Endothelial cell of umbilical vein (primary cell): ENCODE data around the gene LSM14B. TPM values are rescaled to one million over a fixed set of nuclear protein-coding genes. Genes with fewer than 3 reads are reported as not detected.

ENCODE experiments used
- BruUV-seq: library from RNA; stranded (reverse); fragments of 400-500 nt; replicated peaks from 2 replicates; lab custom pipeline; 2021; lab: Mats Ljungman, UMichigan
- CTCF ChIA-PET: fragments of 300-600, 350-600 bp; sonication (Branson Sonifier 250); formaldehyde crosslinking; loops from one replicate; lab custom pipeline; 2021; ENCODE audit warnings: antibody characterized with exemption, inconsistent platforms; lab: Charles Lee
- POLR2A ChIA-PET: fragments of 300-600, 350-600 bp; sonication (Branson Sonifier 250); formaldehyde crosslinking; loops from one replicate; lab custom pipeline; 2021; ENCODE audit warnings: antibody characterized with exemption, inconsistent platforms; lab: Charles Lee
- DNase-seq: peaks from one replicate; pipeline ENCODE4 v3.0.0-alpha.2; 2011; ENCODE audit warnings: low read depth, low spot score
- FAIRE-seq: peaks from 2 replicates; lab custom pipeline; 2011; peaks lifted over from hg19 to GRCh38; lab: Jason Lieb, UNC
- H2AFZ ChIP-seq: 2 replicates; pipeline ENCODE4 v1.6.0; 2012; ENCODE audit warnings: low read depth, low read length, control low read depth, inconsistent platforms
- H3K27ac ChIP-seq: 2 replicates; pipeline ENCODE4 v1.5.1; 2011; ENCODE audit warnings: low read depth, mild to moderate bottlenecking, control low read depth, low read length, moderate library complexity; ENCODE audit not compliant: insufficient read depth
- H3K27me3 ChIP-seq, 2 experiments: 2 replicates each; pipeline versions ENCODE4 v1.6.0 to v1.6.1; 2011; ENCODE audit warnings: low read length in 2 of 2, mixed read lengths in 1 of 2; ENCODE audit not compliant: control insufficient read depth in 2 of 2, insufficient read depth in 2 of 2
- H3K36me3 ChIP-seq, 2 experiments: 2 replicates in 1 of 2; 3 replicates in 1 of 2; pipeline ENCODE4 v1.5.1; 2011; ENCODE audit warnings: low read length in 2 of 2, mild to moderate bottlenecking in 1 of 2, moderate library complexity in 1 of 2; ENCODE audit not compliant: control insufficient read depth in 2 of 2, insufficient read depth in 2 of 2; ENCODE audit errors: extremely low read depth in 1 of 2
- H3K4me1 ChIP-seq: 3 replicates; pipeline ENCODE4 v1.5.1; 2011; ENCODE audit warnings: mild to moderate bottlenecking, low read length; ENCODE audit not compliant: control insufficient read depth, insufficient read depth; ENCODE audit errors: extremely low read depth
- H3K4me2 ChIP-seq: 2 replicates; pipeline ENCODE4 v1.6.1; 2011; ENCODE audit warnings: low read length, control low read depth, mixed read lengths; ENCODE audit not compliant: insufficient read depth
- H3K4me3 ChIP-seq, 3 experiments: fragments of 200-600 bp in 1 of 3; sonication (generic), shearing (Covaris generic) in 1 of 3; replicated peaks in 1 of 3; 2 replicates each; pipeline ENCODE4 v1.5.1; 2011 to 2016; ENCODE audit warnings: control low read depth in 3 of 3, low read length in 3 of 3, mild to moderate bottlenecking in 2 of 3, inconsistent platforms in 1 of 3, low read depth in 1 of 3, moderate library complexity in 1 of 3; ENCODE audit not compliant: insufficient read depth in 1 of 3
- H3K79me2 ChIP-seq: 2 replicates; pipeline ENCODE4 v1.6.0; 2012; ENCODE audit warnings: low read length, inconsistent platforms; ENCODE audit not compliant: control insufficient read depth, insufficient read depth
- H3K9ac ChIP-seq: replicated peaks from 2 replicates; pipeline ENCODE3; 2011; ENCODE audit warnings: low read length, control low read depth; ENCODE audit not compliant: insufficient read depth; ENCODE audit errors: extremely low read depth
- H3K9me1 ChIP-seq: replicated peaks from 3 replicates; pipeline ENCODE4 v1.6.0; 2011; ENCODE audit warnings: mild to moderate bottlenecking, low read length; ENCODE audit not compliant: control insufficient read depth, insufficient read depth; ENCODE audit errors: extremely low read depth
- H3K9me3 ChIP-seq: replicated peaks from 2 replicates; pipeline ENCODE4 v1.5.1; 2012; ENCODE audit warnings: low read length, inconsistent platforms; ENCODE audit not compliant: control insufficient read depth, insufficient read depth
- H4K20me1 ChIP-seq: replicated peaks from 2 replicates; pipeline ENCODE3; 2011; ENCODE audit warnings: mild to moderate bottlenecking, low read length; ENCODE audit not compliant: control insufficient read depth, insufficient read depth; ENCODE audit errors: extremely low read depth
- EZH2 ChIP-seq: IDR thresholded peaks from 2 replicates; pipeline ENCODE4 v1.6.1; 2012; ENCODE audit warnings: borderline replicate concordance, low read depth, mild to moderate bottlenecking, moderate library complexity, low read length, inconsistent platforms; ENCODE audit not compliant: severe bottlenecking
- FOS ChIP-seq: IDR thresholded peaks from 2 replicates; pipeline ENCODE4 v1.6.1; 2011; ENCODE audit warnings: mild to moderate bottlenecking, low read length, moderate library complexity, borderline replicate concordance; ENCODE audit not compliant: insufficient read depth
- GATA2 ChIP-seq: IDR thresholded peaks from 2 replicates; pipeline ENCODE4 v1.7.0; 2011; ENCODE audit warnings: low read depth, mild to moderate bottlenecking, moderate library complexity, mixed read lengths, low read length; ENCODE audit not compliant: insufficient read length, insufficient read depth
- JUN ChIP-seq: IDR thresholded peaks from 2 replicates; pipeline ENCODE4 v1.6.1; 2011; ENCODE audit warnings: borderline replicate concordance, low read depth; ENCODE audit not compliant: insufficient read length, insufficient read depth
- MYC ChIP-seq: IDR thresholded peaks from one replicate; pipeline ENCODE4 v1.6.1; 2011; ENCODE audit warnings: mild to moderate bottlenecking, low read depth, low read length
- POLR2A ChIP-seq: IDR thresholded peaks from 2 replicates; pipeline ENCODE4 v1.6.1; 2012; ENCODE audit warnings: low read depth, mild to moderate bottlenecking, control low read depth, low read length
- POLR2AphosphoS5 ChIP-seq: IDR thresholded peaks from 2 replicates; pipeline ENCODE4 v1.6.1; 2012; ENCODE audit warnings: low read depth, mild to moderate bottlenecking, control low read depth, low read length, moderate library complexity; ENCODE audit not compliant: insufficient read depth
- dilution Hi-C: fragments of 300-500 bp; cut with MboI; formaldehyde crosslinking; loops from one replicate; pipeline ENCODE4 v1.15.0; 2019; ENCODE audit warnings: low sequenced_read_pairs; ENCODE audit not compliant: extremely low pct_ligation_motif_present
- intact Hi-C: fragments of 100-400 bp; cut with micrococcal nuclease; formaldehyde crosslinking; loops from one replicate; pipeline ENCODE4 v1.10.0; 2022
- polyA plus RNA-seq, 4 experiments: library from polyadenylated mRNA; depleted of rRNA in 3 of 4; stranded (reverse) in 3 of 4; unstranded in 1 of 4; fragments of >200 nt; gene quantifications; 2 replicates each; pipeline versions ENCODE4 v1.2.1 to v1.2.3, GENCODE V29; 2011 to 2012; ENCODE audit warnings: missing spikeins in 1 of 4
- total RNA-seq: library from RNA; stranded (reverse); gene quantifications from 2 replicates; pipeline ENCODE4 v1.2.3, GENCODE V29; 2021
- TF ChIP-seq, protein P1 (sequence below), 2 donors: IDR thresholded peaks; 1 replicate in 1 of 2; 2 replicates in 1 of 2; pipeline ENCODE4 v1.5.1; 2011; ENCODE audit warnings: low read length in 2 of 2, mild to moderate bottlenecking in 2 of 2, moderate library complexity in 2 of 2, control low read depth in 1 of 2, inconsistent platforms in 1 of 2, low read depth in 1 of 2; ENCODE audit not compliant: insufficient read depth in 1 of 2; ENCODE audit errors: extremely low read depth in 1 of 2
- TF ChIP-seq, protein P2 (sequence below): IDR thresholded peaks from 2 replicates; pipeline ENCODE4 v1.6.1; 2011; ENCODE audit not compliant: insufficient read depth, insufficient read length

The LSM14B gene
- total and polyA plus RNA-seq, 2 donors (not counting 3 experiments of a cell fraction or from before 2014, with no cell fraction given), result 32.5 to 34.0 TPM

- dilution Hi-C loops (no loop called here), intact Hi-C loops (loop anchor here (1.0 to 2.0 kb wide), 2 partner anchors 21 to 39 kb away; partner anchors contain the start of genes LSM14B and MTG2)
- Histone ChIP-seq H3K9me1 (no peaks in the 10 kb centered on the region), H3K9ac (peak overlapping the region; percentile 92), H4K20me1 (peaks cover 6% of the 10 kb centered on the region), H2AFZ (peak overlapping the region; percentile 27), H3K4me1 (peaks cover 8% of the 10 kb centered on the region), H3K4me3 (peak overlapping the region; percentile 28 to 59 (median 59)), H3K27me3 (no peaks in the 10 kb centered on the region), H3K79me2 (peaks cover 89% of the 10 kb centered on the region), H3K36me3 (peaks cover 14 to 15% of the 10 kb centered on the region in 2 experiments), H3K27ac (peak overlapping the region; percentile 88), H3K9me3 (no peaks in the 10 kb centered on the region), H3K4me2 (peak overlapping the region; percentile 84)
- no TSS peak for BruUV-seq
- CTCF ChIA-PET, result interaction anchor here (1.0 to 1.5 kb wide), 3 partner anchors 43 to 133 kb away, joined by 3 to 4 read pairs (median 3); no protein-coding TSS in a partner anchor
- TF ChIP-seq JUN, result no peak
- TF ChIP-seq POLR2AphosphoS5, result peak; percentile 19
- FAIRE-seq (peak; percentile 84), DNase-seq (peak; percentile 67)
- POLR2A ChIA-PET, result interaction anchor here (0.6 kb wide), 1 partner anchor 10 kb away, joined by 4 read pairs; no protein-coding TSS in a partner anchor
Observed at GRCh38 chr20:62143957-62144825, 21.9 kb downstream of the LSM14B start.

GRCh38 chr20:62145688-62146018, 23.4 kb downstream of the LSM14B start:
- FAIRE-seq, result no peak
- no peak overlapping the region for H3K4me2 ChIP-seq
- no peak overlapping the region for H2AFZ ChIP-seq
- peaks cover 88% of the 10 kb centered on the region for H3K79me2 ChIP-seq
- no peaks in the 10 kb centered on the region for H3K9me1 ChIP-seq
- CTCF ChIA-PET, result interaction anchor here (1.0 to 1.5 kb wide), 3 partner anchors 42 to 135 kb away, joined by 3 to 4 read pairs (median 3); no protein-coding TSS in a partner anchor
- no peak overlapping the region for H3K9ac ChIP-seq
- H4K20me1 ChIP-seq, result peaks cover 4% of the 10 kb centered on the region
- H3K4me3 ChIP-seq, result no peak overlapping the region
- H3K4me1 ChIP-seq, result peaks cover 8% of the 10 kb centered on the region
- no peaks in the 10 kb centered on the region for H3K27me3 ChIP-seq
- H3K36me3 ChIP-seq, result peaks cover 2% of the 10 kb centered on the region in 2 experiments
- no peak overlapping the region for H3K27ac ChIP-seq
- intact Hi-C loops (no loop called here), dilution Hi-C loops (no loop called here)
- TF ChIP-seq, protein P1, sequence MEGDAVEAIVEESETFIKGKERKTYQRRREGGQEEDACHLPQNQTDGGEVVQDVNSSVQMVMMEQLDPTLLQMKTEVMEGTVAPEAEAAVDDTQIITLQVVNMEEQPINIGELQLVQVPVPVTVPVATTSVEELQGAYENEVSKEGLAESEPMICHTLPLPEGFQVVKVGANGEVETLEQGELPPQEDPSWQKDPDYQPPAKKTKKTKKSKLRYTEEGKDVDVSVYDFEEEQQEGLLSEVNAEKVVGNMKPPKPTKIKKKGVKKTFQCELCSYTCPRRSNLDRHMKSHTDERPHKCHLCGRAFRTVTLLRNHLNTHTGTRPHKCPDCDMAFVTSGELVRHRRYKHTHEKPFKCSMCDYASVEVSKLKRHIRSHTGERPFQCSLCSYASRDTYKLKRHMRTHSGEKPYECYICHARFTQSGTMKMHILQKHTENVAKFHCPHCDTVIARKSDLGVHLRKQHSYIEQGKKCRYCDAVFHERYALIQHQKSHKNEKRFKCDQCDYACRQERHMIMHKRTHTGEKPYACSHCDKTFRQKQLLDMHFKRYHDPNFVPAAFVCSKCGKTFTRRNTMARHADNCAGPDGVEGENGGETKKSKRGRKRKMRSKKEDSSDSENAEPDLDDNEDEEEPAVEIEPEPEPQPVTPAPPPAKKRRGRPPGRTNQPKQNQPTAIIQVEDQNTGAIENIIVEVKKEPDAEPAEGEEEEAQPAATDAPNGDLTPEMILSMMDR (IDR thresholded peaks at IDR 0.05; ENCODE audit: extremely low read depth in 1 of 2, insufficient read depth in 1 of 2, low read depth in 1 of 2, low read length in 2 of 2), result no peak
- TF ChIP-seq FOS (no peak), POLR2A (no peak), EZH2 (no peak), JUN (no peak), POLR2AphosphoS5 (no peak), GATA2 (no peak), MYC (no peak)
- TF ChIP-seq, protein P2, sequence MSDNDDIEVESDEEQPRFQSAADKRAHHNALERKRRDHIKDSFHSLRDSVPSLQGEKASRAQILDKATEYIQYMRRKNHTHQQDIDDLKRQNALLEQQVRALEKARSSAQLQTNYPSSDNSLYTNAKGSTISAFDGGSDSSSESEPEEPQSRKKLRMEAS, result no peak
- BruUV-seq, result no TSS peak
- no peak for DNase-seq
- POLR2A ChIA-PET, result no interaction called here
- no peaks in the 10 kb centered on the region for H3K9me3 ChIP-seq
